Liver (tissue), 9 donors: ENCODE data around the gene PLTP. TPM values are rescaled to one million over a fixed set of nuclear protein-coding genes. Genes with fewer than 3 reads are reported as not detected.

Experiments
- DNase-seq: peaks from one replicate; pipeline ENCODE4 v3.0.0-alpha.2; 2017; ENCODE audit warnings: low spot score
- H3K27ac ChIP-seq, 2 donors: one replicate each; pipeline ENCODE4 v1.7.0; 2013; ENCODE audit warnings: inconsistent platforms in 2 of 2, low read length in 2 of 2, control low read depth in 1 of 2, low read depth in 1 of 2, mild to moderate bottlenecking in 1 of 2
- H3K27me3 ChIP-seq, 4 donors: one replicate each; pipeline versions ENCODE4 v1.6.1 to v1.7.0; 2013; ENCODE audit warnings: low read length in 3 of 4, inconsistent platforms in 1 of 4, mild to moderate bottlenecking in 1 of 4, moderate library complexity in 1 of 4; ENCODE audit not compliant: control insufficient read depth in 4 of 4, insufficient read depth in 4 of 4
- H3K36me3 ChIP-seq, 4 donors: one replicate each; pipeline versions ENCODE4 v1.6.1 to v1.7.0; 2013; ENCODE audit warnings: low read length in 3 of 4, mild to moderate bottlenecking in 3 of 4, low read depth in 1 of 4, moderate library complexity in 1 of 4; ENCODE audit not compliant: control insufficient read depth in 4 of 4, insufficient read depth in 3 of 4
- H3K4me1 ChIP-seq, 4 donors: one replicate each; pipeline versions ENCODE4 v1.6.1 to v1.7.0; 2013; ENCODE audit warnings: low read length in 3 of 4, mild to moderate bottlenecking in 3 of 4, moderate library complexity in 1 of 4; ENCODE audit not compliant: control insufficient read depth in 4 of 4, insufficient read depth in 4 of 4
- H3K4me3 ChIP-seq, 3 donors: one replicate each; pipeline versions ENCODE4 v1.6.1 to v1.7.0; 2013; ENCODE audit warnings: low read length in 3 of 3, control low read depth in 1 of 3, low read depth in 1 of 3, mild to moderate bottlenecking in 1 of 3
- H3K9ac ChIP-seq, 2 donors: one replicate each; pipeline ENCODE4 v1.7.0; 2013; ENCODE audit warnings: low read length in 2 of 2, mild to moderate bottlenecking in 2 of 2, moderate library complexity in 2 of 2, control low read depth in 1 of 2, low read depth in 1 of 2
- H3K9me3 ChIP-seq, 4 donors: one replicate each; pipeline versions ENCODE4 v1.6.1 to v1.7.0; 2013; ENCODE audit warnings: low read length in 3 of 4; ENCODE audit not compliant: control insufficient read depth in 4 of 4
- EGR1 ChIP-seq, 2 donors: IDR thresholded peaks; 2 replicates each; pipeline ENCODE4 v1.6.1; 2016 to 2018; ENCODE audit warnings: antibody characterized with exemption in 2 of 2, low read depth in 2 of 2
- FOXA1 ChIP-seq: IDR thresholded peaks from 2 replicates; pipeline ENCODE4 v1.6.1; 2016; ENCODE audit warnings: antibody characterized with exemption
- FOXA2 ChIP-seq: IDR thresholded peaks from 2 replicates; pipeline ENCODE4 v1.6.1; 2016; ENCODE audit warnings: antibody characterized with exemption
- GABPA ChIP-seq, 2 donors: IDR thresholded peaks in 1 of 2; conservative IDR thresholded peaks in 1 of 2; 2 replicates each; pipeline ENCODE4 v1.6.1; 2016; ENCODE audit warnings: antibody characterized with exemption in 2 of 2, mild to moderate bottlenecking in 1 of 2, moderate library complexity in 1 of 2
- HNF4A ChIP-seq, 2 donors: conservative IDR thresholded peaks; 2 replicates each; pipeline ENCODE4 v1.6.1; 2016; ENCODE audit warnings: antibody characterized with exemption in 2 of 2, mild to moderate bottlenecking in 2 of 2
- HNF4G ChIP-seq: IDR thresholded peaks from 2 replicates; pipeline ENCODE4 v1.6.1; 2016; ENCODE audit warnings: antibody characterized with exemption
- JUND ChIP-seq, 2 donors: IDR thresholded peaks; 2 replicates each; pipeline ENCODE4 v1.6.1; 2016; ENCODE audit warnings: antibody characterized with exemption in 2 of 2
- NR2F2 ChIP-seq: IDR thresholded peaks from 2 replicates; pipeline ENCODE4 v1.6.1; 2016; ENCODE audit warnings: antibody characterized with exemption
- RAD21 ChIP-seq, 2 donors: IDR thresholded peaks; 2 replicates each; pipeline ENCODE4 v1.6.1; 2016; ENCODE audit warnings: antibody characterized with exemption in 2 of 2, mild to moderate bottlenecking in 2 of 2
- RXRA ChIP-seq, 2 donors: IDR thresholded peaks; 2 replicates each; pipeline ENCODE4 v1.6.1; 2017 to 2018; ENCODE audit warnings: antibody characterized with exemption in 2 of 2, mild to moderate bottlenecking in 1 of 2
- SP1 ChIP-seq: IDR thresholded peaks from 2 replicates; pipeline ENCODE4 v1.6.1; 2018; ENCODE audit warnings: antibody characterized with exemption, mild to moderate bottlenecking
- TAF1 ChIP-seq: conservative IDR thresholded peaks from 2 replicates; pipeline ENCODE4 v1.6.1; 2016; ENCODE audit warnings: antibody characterized with exemption, mild to moderate bottlenecking
- YY1 ChIP-seq: IDR thresholded peaks from 2 replicates; pipeline ENCODE4 v1.6.1; 2016; ENCODE audit warnings: antibody characterized with exemption, mild to moderate bottlenecking
- WGBS: extraction: QIAGEN DNeasy Blood & Tissue Kit; methylation state at CpG from one replicate; pipeline ENCODE4 v1.1.7; 2013; 5-methylcytosine and 5-hydroxymethylcytosine counted together
- polyA plus RNA-seq, 2 donors: library from polyadenylated mRNA; stranded (reverse) in 1 of 2; unstranded in 1 of 2; fragments of 200-250 nt in 1 of 2; fragments of >200 nt in 1 of 2; fragmentation: Nextera tagmentation in 1 of 2; extraction: Ambion mirVana in 1 of 2; gene quantifications; one replicate each; pipeline versions ENCODE4 v1.2.1 to v1.2.3, GENCODE V29; 2013 to 2015
- total RNA-seq, 2 donors: library from RNA; depleted of rRNA; stranded (reverse); fragments of >200 nt; gene quantifications; one replicate each; pipeline ENCODE4 v1.2.3, GENCODE V29; 2014
- TF ChIP-seq, protein P1 (sequence below): IDR thresholded peaks from 2 replicates; pipeline ENCODE4 v1.6.1; 2016; ENCODE audit warnings: antibody characterized with exemption
- TF ChIP-seq, protein P2 (sequence below): IDR thresholded peaks from 2 replicates; pipeline ENCODE4 v1.6.1; 2016; ENCODE audit warnings: antibody characterized with exemption
- TF ChIP-seq, protein P3 (sequence below): IDR thresholded peaks from 2 replicates; pipeline ENCODE4 v1.6.1; 2016; ENCODE audit warnings: antibody characterized with exemption
- TF ChIP-seq, protein P4 (sequence below): fragments of 150-350 bp; IDR thresholded peaks from 2 replicates; pipeline ENCODE4 v1.5.1; 2017; ENCODE audit warnings: improper control_type of control experiment, low read depth, low read length; ENCODE audit not compliant: missing input control
- TF ChIP-seq, protein P5 (sequence below): IDR thresholded peaks from 2 replicates; pipeline ENCODE4 v1.6.1; 2016; ENCODE audit warnings: antibody characterized with exemption, mild to moderate bottlenecking
- donor health status: healthy.
- donor health status: healthy.
- donor health status: healthy.
- donor health status: healthy.
- donor health status: healthy.

PLTP gene
- total and polyA plus RNA-seq, 4 donors: 22.5 to 69.5 (median 60.7) TPM

DNA sequence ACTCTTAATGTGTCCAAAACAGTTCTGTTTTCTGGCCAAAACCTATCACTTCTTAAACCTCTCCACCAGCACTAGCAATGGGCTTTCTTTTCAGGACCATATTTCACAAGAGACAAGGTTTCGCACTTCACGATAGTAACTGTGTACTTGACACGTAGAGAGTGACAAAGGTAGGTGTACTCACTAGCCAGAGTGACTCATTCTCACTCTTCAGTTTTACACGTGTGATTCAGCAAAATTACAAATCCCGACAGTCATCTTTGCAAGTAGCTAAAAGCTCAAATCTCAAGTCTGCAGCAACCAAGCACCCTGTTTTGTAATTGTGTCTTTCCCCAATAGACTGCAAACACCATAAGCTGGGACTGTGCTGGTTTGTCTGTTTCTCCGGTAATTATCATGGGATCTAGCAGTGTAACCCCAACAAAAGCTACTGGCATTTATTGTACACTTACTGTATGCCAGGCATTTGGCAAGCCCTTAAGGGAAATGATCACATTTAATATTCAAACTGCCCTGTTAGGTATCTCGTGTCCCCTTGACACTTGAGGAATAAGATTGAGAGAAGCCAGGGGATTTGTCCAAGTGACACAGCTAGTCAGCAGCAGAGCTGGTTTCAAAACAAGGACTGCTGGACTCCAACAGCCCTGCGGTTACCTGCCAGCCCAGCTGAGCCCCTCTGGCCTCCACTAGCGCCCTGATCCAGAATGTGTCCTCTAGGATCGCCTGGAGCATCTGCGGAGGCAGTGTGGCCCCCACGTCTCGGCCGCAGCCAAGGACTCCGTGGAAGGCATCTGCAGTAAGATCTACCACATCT, 32.4 kb upstream of the PLTP start:
- Histone ChIP-seq H3K9ac (no peak overlapping the region), H3K36me3 (peaks cover 19 to 77% (median 52%) of the 10 kb centered on the region in 4 donors), H3K9me3 (no peaks in the 10 kb centered on the region), H3K27ac (peak overlapping the region in 1 of 2 donors; percentile 17), H3K4me1 (peaks cover 5 to 16% (median 12%) of the 10 kb centered on the region in 4 donors), H3K4me3 (no peak overlapping the region), H3K27me3 (no peaks in the 10 kb centered on the region)
- no peak for DNase-seq
- WGBS: 89% methylated on average over 15 of the region's 15 CpGs
- peak in 1 of 2 donors; percentile 16 for TF ChIP-seq JUND (IDR thresholded peaks at IDR 0.05)
- peak in 1 of 2 donors; percentile 32 for TF ChIP-seq HNF4A (conservative IDR thresholded peaks at IDR 0.05)
- TF ChIP-seq FOXA1: no peak
- TF ChIP-seq RAD21 (IDR thresholded peaks at IDR 0.05): no peak
- no peak for TF ChIP-seq NR2F2
- TF ChIP-seq EGR1 (IDR thresholded peaks at IDR 0.05; ENCODE audit: low read depth in 2 of 2): no peak
- no peak for TF ChIP-seq HNF4G
- TF ChIP-seq SP1: no peak
- TF ChIP-seq, protein P1, sequence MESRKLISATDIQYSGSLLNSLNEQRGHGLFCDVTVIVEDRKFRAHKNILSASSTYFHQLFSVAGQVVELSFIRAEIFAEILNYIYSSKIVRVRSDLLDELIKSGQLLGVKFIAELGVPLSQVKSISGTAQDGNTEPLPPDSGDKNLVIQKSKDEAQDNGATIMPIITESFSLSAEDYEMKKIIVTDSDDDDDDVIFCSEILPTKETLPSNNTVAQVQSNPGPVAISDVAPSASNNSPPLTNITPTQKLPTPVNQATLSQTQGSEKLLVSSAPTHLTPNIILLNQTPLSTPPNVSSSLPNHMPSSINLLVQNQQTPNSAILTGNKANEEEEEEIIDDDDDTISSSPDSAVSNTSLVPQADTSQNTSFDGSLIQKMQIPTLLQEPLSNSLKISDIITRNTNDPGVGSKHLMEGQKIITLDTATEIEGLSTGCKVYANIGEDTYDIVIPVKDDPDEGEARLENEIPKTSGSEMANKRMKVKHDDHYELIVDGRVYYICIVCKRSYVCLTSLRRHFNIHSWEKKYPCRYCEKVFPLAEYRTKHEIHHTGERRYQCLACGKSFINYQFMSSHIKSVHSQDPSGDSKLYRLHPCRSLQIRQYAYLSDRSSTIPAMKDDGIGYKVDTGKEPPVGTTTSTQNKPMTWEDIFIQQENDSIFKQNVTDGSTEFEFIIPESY: no peak
- TF ChIP-seq RXRA (IDR thresholded peaks at IDR 0.05): no peak
- TF ChIP-seq, protein P2, sequence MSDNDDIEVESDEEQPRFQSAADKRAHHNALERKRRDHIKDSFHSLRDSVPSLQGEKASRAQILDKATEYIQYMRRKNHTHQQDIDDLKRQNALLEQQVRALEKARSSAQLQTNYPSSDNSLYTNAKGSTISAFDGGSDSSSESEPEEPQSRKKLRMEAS: no peak

DNA sequence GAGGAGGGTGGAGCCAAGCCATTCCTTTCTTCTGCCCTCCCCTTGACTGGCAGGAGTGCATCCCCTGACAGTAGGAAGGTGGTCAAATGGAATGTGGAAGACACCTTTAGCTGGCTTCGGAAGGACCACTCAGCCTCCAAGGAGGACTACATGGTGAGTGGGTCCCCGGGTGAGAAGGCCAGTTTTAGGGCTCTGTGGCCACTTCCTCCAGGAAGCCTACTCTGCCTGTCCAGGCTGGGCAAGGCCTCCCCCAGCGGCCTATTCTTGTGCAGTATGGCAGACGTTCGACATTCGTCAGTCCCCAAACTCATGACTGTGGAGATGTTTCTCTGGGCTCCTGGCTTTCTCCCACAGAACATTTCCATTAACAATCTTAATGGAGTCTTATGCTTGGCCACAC, 31.7 kb upstream of the PLTP start:
- 93% methylated on average over 6 of the region's 6 CpGs for WGBS
- Histone ChIP-seq H3K9me3 (no peaks in the 10 kb centered on the region), H3K4me1 (peaks cover 5 to 16% (median 12%) of the 10 kb centered on the region in 4 donors), H3K27me3 (no peaks in the 10 kb centered on the region), H3K9ac (no peak overlapping the region), H3K27ac (peak overlapping the region in 1 of 2 donors; percentile 17), H3K36me3 (peaks cover 16 to 77% (median 53%) of the 10 kb centered on the region in 4 donors), H3K4me3 (no peak overlapping the region)
- no peak for TF ChIP-seq SP1
- TF ChIP-seq HNF4G: no peak
- no peak for TF ChIP-seq TAF1
- TF ChIP-seq GABPA (IDR thresholded peaks at IDR 0.05 in 1 of 2, conservative IDR thresholded peaks at IDR 0.05 in 1 of 2): no peak
- TF ChIP-seq, protein P3, sequence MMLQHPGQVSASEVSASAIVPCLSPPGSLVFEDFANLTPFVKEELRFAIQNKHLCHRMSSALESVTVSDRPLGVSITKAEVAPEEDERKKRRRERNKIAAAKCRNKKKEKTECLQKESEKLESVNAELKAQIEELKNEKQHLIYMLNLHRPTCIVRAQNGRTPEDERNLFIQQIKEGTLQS: no peak
- TF ChIP-seq, protein P4, sequence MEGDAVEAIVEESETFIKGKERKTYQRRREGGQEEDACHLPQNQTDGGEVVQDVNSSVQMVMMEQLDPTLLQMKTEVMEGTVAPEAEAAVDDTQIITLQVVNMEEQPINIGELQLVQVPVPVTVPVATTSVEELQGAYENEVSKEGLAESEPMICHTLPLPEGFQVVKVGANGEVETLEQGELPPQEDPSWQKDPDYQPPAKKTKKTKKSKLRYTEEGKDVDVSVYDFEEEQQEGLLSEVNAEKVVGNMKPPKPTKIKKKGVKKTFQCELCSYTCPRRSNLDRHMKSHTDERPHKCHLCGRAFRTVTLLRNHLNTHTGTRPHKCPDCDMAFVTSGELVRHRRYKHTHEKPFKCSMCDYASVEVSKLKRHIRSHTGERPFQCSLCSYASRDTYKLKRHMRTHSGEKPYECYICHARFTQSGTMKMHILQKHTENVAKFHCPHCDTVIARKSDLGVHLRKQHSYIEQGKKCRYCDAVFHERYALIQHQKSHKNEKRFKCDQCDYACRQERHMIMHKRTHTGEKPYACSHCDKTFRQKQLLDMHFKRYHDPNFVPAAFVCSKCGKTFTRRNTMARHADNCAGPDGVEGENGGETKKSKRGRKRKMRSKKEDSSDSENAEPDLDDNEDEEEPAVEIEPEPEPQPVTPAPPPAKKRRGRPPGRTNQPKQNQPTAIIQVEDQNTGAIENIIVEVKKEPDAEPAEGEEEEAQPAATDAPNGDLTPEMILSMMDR: no peak
- TF ChIP-seq, protein P5, sequence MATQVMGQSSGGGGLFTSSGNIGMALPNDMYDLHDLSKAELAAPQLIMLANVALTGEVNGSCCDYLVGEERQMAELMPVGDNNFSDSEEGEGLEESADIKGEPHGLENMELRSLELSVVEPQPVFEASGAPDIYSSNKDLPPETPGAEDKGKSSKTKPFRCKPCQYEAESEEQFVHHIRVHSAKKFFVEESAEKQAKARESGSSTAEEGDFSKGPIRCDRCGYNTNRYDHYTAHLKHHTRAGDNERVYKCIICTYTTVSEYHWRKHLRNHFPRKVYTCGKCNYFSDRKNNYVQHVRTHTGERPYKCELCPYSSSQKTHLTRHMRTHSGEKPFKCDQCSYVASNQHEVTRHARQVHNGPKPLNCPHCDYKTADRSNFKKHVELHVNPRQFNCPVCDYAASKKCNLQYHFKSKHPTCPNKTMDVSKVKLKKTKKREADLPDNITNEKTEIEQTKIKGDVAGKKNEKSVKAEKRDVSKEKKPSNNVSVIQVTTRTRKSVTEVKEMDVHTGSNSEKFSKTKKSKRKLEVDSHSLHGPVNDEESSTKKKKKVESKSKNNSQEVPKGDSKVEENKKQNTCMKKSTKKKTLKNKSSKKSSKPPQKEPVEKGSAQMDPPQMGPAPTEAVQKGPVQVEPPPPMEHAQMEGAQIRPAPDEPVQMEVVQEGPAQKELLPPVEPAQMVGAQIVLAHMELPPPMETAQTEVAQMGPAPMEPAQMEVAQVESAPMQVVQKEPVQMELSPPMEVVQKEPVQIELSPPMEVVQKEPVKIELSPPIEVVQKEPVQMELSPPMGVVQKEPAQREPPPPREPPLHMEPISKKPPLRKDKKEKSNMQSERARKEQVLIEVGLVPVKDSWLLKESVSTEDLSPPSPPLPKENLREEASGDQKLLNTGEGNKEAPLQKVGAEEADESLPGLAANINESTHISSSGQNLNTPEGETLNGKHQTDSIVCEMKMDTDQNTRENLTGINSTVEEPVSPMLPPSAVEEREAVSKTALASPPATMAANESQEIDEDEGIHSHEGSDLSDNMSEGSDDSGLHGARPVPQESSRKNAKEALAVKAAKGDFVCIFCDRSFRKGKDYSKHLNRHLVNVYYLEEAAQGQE: no peak
- no peak for TF ChIP-seq RAD21 (IDR thresholded peaks at IDR 0.05)
- no peak for TF ChIP-seq EGR1 (IDR thresholded peaks at IDR 0.05; ENCODE audit: low read depth in 2 of 2)
- TF ChIP-seq, protein P1: no peak
- TF ChIP-seq JUND (IDR thresholded peaks at IDR 0.05): no peak
- no peak for TF ChIP-seq FOXA1
- no peak for TF ChIP-seq FOXA2
- no peak for TF ChIP-seq RXRA (IDR thresholded peaks at IDR 0.05)
- TF ChIP-seq YY1: no peak
- TF ChIP-seq HNF4A (conservative IDR thresholded peaks at IDR 0.05): no peak
- TF ChIP-seq NR2F2: no peak
- TF ChIP-seq, protein P2: no peak
- no peak for DNase-seq
